ENCODE data around the gene TMEM235.

TMEM235 gene

GRCh38 chr17:78223061-78223460 lies 8.4 kb upstream of the TMEM235 start:
- no peak overlapping the region for H3K9ac ChIP-seq (ENCODE audit: low read depth, low read length)
- H3K27ac ChIP-seq (ENCODE audit: low read depth, low read length), result no peak overlapping the region
- no peaks in the 10 kb centered on the region for H3K27me3 ChIP-seq (ENCODE audit: control insufficient read depth, insufficient read depth, low read length)
- no peaks in the 10 kb centered on the region for H3K9me3 ChIP-seq (ENCODE audit: control insufficient read depth, insufficient read depth, low read length)
- H3K4me1 ChIP-seq (ENCODE audit: control insufficient read depth, insufficient read depth, low read length), result no peaks in the 10 kb centered on the region
- H3K36me3 ChIP-seq (ENCODE audit: control insufficient read depth, insufficient read depth, low read length), result peaks cover 57% of the 10 kb centered on the region
- H3K4me3 ChIP-seq (ENCODE audit: low read depth, low read length), result no peak overlapping the region

- Histone ChIP-seq H3K9ac (ENCODE audit: low read depth, low read length) (no peak overlapping the region), H3K36me3 (ENCODE audit: control insufficient read depth, insufficient read depth, low read length) (peaks cover 56% of the 10 kb centered on the region), H3K9me3 (ENCODE audit: control insufficient read depth, insufficient read depth, low read length) (no peaks in the 10 kb centered on the region)
Measured at GRCh38 chr17:78223765-78224164, 7.7 kb upstream of the TMEM235 start.

DNA sequence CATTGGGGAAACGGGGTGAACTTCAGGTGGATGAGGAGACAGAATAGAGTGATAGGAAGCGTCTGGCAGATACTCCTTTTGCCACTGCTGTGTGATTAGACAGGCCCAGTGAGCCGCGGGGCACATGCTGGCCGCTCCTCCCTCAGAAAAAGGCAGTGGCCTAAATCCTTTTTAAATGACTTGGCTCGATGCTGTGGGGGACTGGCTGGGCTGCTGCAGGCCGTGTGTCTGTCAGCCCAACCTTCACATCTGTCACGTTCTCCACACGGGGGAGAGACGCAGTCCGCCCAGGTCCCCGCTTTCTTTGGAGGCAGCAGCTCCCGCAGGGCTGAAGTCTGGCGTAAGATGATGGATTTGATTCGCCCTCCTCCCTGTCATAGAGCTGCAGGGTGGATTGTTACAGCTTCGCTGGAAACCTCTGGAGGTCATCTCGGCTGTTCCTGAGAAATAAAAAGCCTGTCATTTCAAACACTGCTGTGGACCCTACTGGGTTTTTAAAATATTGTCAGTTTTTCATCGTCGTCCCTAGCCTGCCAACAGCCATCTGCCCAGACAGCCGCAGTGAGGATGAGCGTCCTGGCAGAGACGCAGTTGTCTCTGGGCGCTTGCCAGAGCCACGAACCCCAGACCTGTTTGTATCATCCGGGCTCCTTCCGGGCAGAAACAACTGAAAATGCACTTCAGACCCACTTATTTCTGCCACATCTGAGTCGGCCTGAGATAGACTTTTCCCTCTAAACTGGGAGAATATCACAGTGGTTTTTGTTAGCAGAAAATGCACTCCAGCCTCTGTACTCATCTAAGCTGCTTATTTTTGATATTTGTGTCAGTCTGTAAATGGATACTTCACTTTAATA lies 7.0 kb upstream of the TMEM235 start:
- no peak overlapping the region for H3K9ac ChIP-seq (ENCODE audit: low read depth, low read length)
- no peak overlapping the region for H3K4me3 ChIP-seq (ENCODE audit: low read depth, low read length)
- H3K4me1 ChIP-seq (ENCODE audit: control insufficient read depth, insufficient read depth, low read length), result no peaks in the 10 kb centered on the region
- no peak overlapping the region for H3K27ac ChIP-seq (ENCODE audit: low read depth, low read length)
- no peaks in the 10 kb centered on the region for H3K9me3 ChIP-seq (ENCODE audit: control insufficient read depth, insufficient read depth, low read length)
- no peaks in the 10 kb centered on the region for H3K27me3 ChIP-seq (ENCODE audit: control insufficient read depth, insufficient read depth, low read length)
- H3K36me3 ChIP-seq (ENCODE audit: control insufficient read depth, insufficient read depth, low read length), result peaks cover 49% of the 10 kb centered on the region

More at GRCh38 chr17:78223765-78224164, 7.7 kb upstream of the TMEM235 start:
- no peak overlapping the region for H3K27ac ChIP-seq (ENCODE audit: low read depth, low read length)
- no peak overlapping the region for H3K4me3 ChIP-seq (ENCODE audit: low read depth, low read length)
- H3K4me1 ChIP-seq (ENCODE audit: control insufficient read depth, insufficient read depth, low read length), result no peaks in the 10 kb centered on the region
- no peaks in the 10 kb centered on the region for H3K27me3 ChIP-seq (ENCODE audit: control insufficient read depth, insufficient read depth, low read length)

DNA sequence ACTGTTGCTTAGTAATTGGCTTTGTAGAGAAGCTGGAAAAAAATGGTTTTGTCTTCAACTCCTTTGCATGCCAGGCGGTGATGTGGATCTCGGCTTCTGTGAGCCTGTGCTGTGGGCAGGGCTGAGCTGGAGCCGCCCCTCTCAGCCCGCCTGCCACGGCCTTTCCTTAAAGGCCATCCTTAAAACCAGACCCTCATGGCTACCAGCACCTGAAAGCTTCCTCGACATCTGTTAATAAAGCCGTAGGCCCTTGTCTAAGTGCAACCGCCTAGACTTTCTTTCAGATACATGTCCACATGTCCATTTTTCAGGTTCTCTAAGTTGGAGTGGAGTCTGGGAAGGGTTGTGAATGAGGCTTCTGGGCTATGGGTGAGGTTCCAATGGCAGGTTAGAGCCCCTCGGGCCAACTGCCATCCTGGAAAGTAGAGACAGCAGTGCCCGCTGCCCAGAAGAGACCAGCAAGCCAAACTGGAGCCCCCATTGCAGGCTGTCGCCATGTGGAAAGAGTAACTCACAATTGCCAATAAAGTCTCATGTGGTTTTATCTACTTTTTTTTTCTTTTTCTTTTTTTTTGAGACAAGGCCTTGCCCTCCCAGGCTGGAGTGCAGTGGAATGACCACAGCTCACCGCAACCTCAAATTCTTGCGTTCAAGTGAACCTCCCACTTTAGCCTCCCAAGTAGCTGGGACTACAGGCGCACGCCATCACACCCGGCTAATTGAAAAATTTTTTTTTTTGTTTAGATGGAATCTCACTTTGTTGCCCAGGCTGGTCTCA lies 6.2 kb upstream of the TMEM235 start:
- Histone ChIP-seq H3K27me3 (ENCODE audit: control insufficient read depth, insufficient read depth, low read length) (peaks cover 3% of the 10 kb centered on the region), H3K9ac (ENCODE audit: low read depth, low read length) (no peak overlapping the region), H3K36me3 (ENCODE audit: control insufficient read depth, insufficient read depth, low read length) (peaks cover 44% of the 10 kb centered on the region), H3K4me1 (ENCODE audit: control insufficient read depth, insufficient read depth, low read length) (no peaks in the 10 kb centered on the region), H3K27ac (ENCODE audit: low read depth, low read length) (no peak overlapping the region), H3K9me3 (ENCODE audit: control insufficient read depth, insufficient read depth, low read length) (no peaks in the 10 kb centered on the region), H3K4me3 (ENCODE audit: low read depth, low read length) (no peak overlapping the region)

- Histone ChIP-seq H3K27me3 (ENCODE audit: control insufficient read depth, insufficient read depth, low read length) (peaks cover 12% of the 10 kb centered on the region), H3K9ac (ENCODE audit: low read depth, low read length) (no peak overlapping the region), H3K27ac (ENCODE audit: low read depth, low read length) (no peak overlapping the region), H3K36me3 (ENCODE audit: control insufficient read depth, insufficient read depth, low read length) (peaks cover 34% of the 10 kb centered on the region), H3K4me3 (ENCODE audit: low read depth, low read length) (no peak overlapping the region), H3K9me3 (ENCODE audit: control insufficient read depth, insufficient read depth, low read length) (no peaks in the 10 kb centered on the region), H3K4me1 (ENCODE audit: control insufficient read depth, insufficient read depth, low read length) (no peaks in the 10 kb centered on the region)
Measured at GRCh38 chr17:78226055-78226758, 5.2 kb upstream of the TMEM235 start.

GRCh38 chr17:78226759-78227454 lies 4.5 kb upstream of the TMEM235 start:
- H3K9me3 ChIP-seq (ENCODE audit: control insufficient read depth, insufficient read depth, low read length), result no peaks in the 10 kb centered on the region
- H3K4me3 ChIP-seq (ENCODE audit: low read depth, low read length), result no peak overlapping the region
- peaks cover 17% of the 10 kb centered on the region for H3K27me3 ChIP-seq (ENCODE audit: control insufficient read depth, insufficient read depth, low read length)
- peaks cover 27% of the 10 kb centered on the region for H3K36me3 ChIP-seq (ENCODE audit: control insufficient read depth, insufficient read depth, low read length)
- no peak overlapping the region for H3K27ac ChIP-seq (ENCODE audit: low read depth, low read length)
- H3K4me1 ChIP-seq (ENCODE audit: control insufficient read depth, insufficient read depth, low read length), result no peaks in the 10 kb centered on the region
- H3K9ac ChIP-seq (ENCODE audit: low read depth, low read length), result no peak overlapping the region

DNA sequence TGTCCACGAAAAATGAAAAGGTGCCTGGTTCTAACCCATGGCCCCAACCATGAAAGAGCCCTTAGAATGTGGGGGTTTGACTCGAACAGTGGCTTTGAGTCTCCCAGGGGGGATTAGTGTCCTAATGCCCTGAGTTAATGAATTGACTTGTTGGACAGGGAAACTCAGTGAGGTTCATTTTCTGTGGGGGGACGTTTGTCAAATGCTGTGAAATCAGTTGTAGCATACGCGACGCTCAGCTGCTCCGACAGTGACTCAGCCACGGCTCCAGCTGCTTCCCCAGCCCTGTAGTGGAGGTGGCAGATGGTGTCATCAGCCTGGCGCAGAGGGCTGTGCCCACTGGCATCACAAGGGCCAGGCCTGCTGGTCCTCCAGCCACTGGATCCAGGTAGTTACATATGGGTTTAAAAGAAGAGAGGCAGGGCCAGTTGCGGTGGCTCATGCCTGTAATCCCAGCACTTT lies 3.9 kb upstream of the TMEM235 start:
- H3K27me3 ChIP-seq (ENCODE audit: control insufficient read depth, insufficient read depth, low read length), result peaks cover 22% of the 10 kb centered on the region
- H3K27ac ChIP-seq (ENCODE audit: low read depth, low read length), result no peak overlapping the region
- no peak overlapping the region for H3K4me3 ChIP-seq (ENCODE audit: low read depth, low read length)
- H3K9me3 ChIP-seq (ENCODE audit: control insufficient read depth, insufficient read depth, low read length), result no peaks in the 10 kb centered on the region
- H3K9ac ChIP-seq (ENCODE audit: low read depth, low read length), result no peak overlapping the region
- H3K36me3 ChIP-seq (ENCODE audit: control insufficient read depth, insufficient read depth, low read length), result peaks cover 27% of the 10 kb centered on the region
- H3K4me1 ChIP-seq (ENCODE audit: control insufficient read depth, insufficient read depth, low read length), result no peaks in the 10 kb centered on the region

- Histone ChIP-seq H3K4me3 (ENCODE audit: low read depth, low read length) (no peak overlapping the region), H3K36me3 (ENCODE audit: control insufficient read depth, insufficient read depth, low read length) (peaks cover 21% of the 10 kb centered on the region), H3K4me1 (ENCODE audit: control insufficient read depth, insufficient read depth, low read length) (no peaks in the 10 kb centered on the region), H3K9ac (ENCODE audit: low read depth, low read length) (no peak overlapping the region), H3K27ac (ENCODE audit: low read depth, low read length) (no peak overlapping the region), H3K27me3 (ENCODE audit: control insufficient read depth, insufficient read depth, low read length) (peaks cover 29% of the 10 kb centered on the region), H3K9me3 (ENCODE audit: control insufficient read depth, insufficient read depth, low read length) (no peaks in the 10 kb centered on the region)
Measured at GRCh38 chr17:78228176-78228575, 3.3 kb upstream of the TMEM235 start.

- H3K9ac ChIP-seq (ENCODE audit: low read depth, low read length), result no peak overlapping the region
- no peaks in the 10 kb centered on the region for H3K36me3 ChIP-seq (ENCODE audit: control insufficient read depth, insufficient read depth, low read length)
- no peaks in the 10 kb centered on the region for H3K4me1 ChIP-seq (ENCODE audit: control insufficient read depth, insufficient read depth, low read length)
- no peaks in the 10 kb centered on the region for H3K9me3 ChIP-seq (ENCODE audit: control insufficient read depth, insufficient read depth, low read length)
- H3K27ac ChIP-seq (ENCODE audit: low read depth, low read length), result no peak overlapping the region
- peaks cover 29% of the 10 kb centered on the region for H3K27me3 ChIP-seq (ENCODE audit: control insufficient read depth, insufficient read depth, low read length)
- no peak overlapping the region for H3K4me3 ChIP-seq (ENCODE audit: low read depth, low read length)
Measured at GRCh38 chr17:78230252-78230962, 1.0 kb upstream of the TMEM235 start.

Data from HUES48 (cell line).